ENCODE measurements around the gene ADAM33.

ADAM33 gene

GRCh38 chr20:3707508-3707899 is 25.7 kb upstream of the ADAM33 start:
- DNase-seq, result no peak

- no peak for DNase-seq
Measured at GRCh38 chr20:3706774-3707507, 25.1 kb upstream of the ADAM33 start.

- no peak for DNase-seq
Measured at GRCh38 chr20:3705970-3706739, 24.3 kb upstream of the ADAM33 start.

GRCh38 chr20:3705491-3705969 is 23.7 kb upstream of the ADAM33 start:
- no peak for DNase-seq

GRCh38 chr20:3704087-3704486 is 22.3 kb upstream of the ADAM33 start:
- DNase-seq, result no peak

- DNase-seq, result no peak
Measured at GRCh38 chr20:3702611-3703391, 21.0 kb upstream of the ADAM33 start.

GRCh38 chr20:3701061-3701998 is 19.5 kb upstream of the ADAM33 start:
- no peak for DNase-seq

- DNase-seq, result no peak
Measured at GRCh38 chr20:3699037-3699436, 17.2 kb upstream of the ADAM33 start.

GRCh38 chr20:3698591-3699001 is 16.8 kb upstream of the ADAM33 start:
- DNase-seq, result no peak

- no peak for DNase-seq
Measured at GRCh38 chr20:3697588-3698305, 15.9 kb upstream of the ADAM33 start.

GRCh38 chr20:3696745-3697587 is 15.2 kb upstream of the ADAM33 start:
- no peak for DNase-seq

- DNase-seq, result no peak
Measured at GRCh38 chr20:3696200-3696599, 14.4 kb upstream of the ADAM33 start.

GRCh38 chr20:3694864-3695263 is 13.1 kb upstream of the ADAM33 start:
- no peak for DNase-seq

GRCh38 chr20:3693376-3693775 is 11.6 kb upstream of the ADAM33 start:
- DNase-seq, result no peak

- no peak for DNase-seq
Measured at GRCh38 chr20:3692706-3693294, 11.0 kb upstream of the ADAM33 start.

- DNase-seq, result no peak
Measured at GRCh38 chr20:3691897-3692296, 10.1 kb upstream of the ADAM33 start.

- no peak for DNase-seq
Measured at GRCh38 chr20:3691306-3691705, 9.5 kb upstream of the ADAM33 start.

GRCh38 chr20:3690413-3690812 is 8.6 kb upstream of the ADAM33 start:
- no peak for DNase-seq

- no peak for DNase-seq
Measured at GRCh38 chr20:3689978-3690377, 8.2 kb upstream of the ADAM33 start.
